Uterus (tissue), 2 donors: ENCODE data around the gene HOXD4.

Experiments
- CTCF ChIP-seq, 4 experiments: fragments of 200-600 bp in 2 of 4; fragments of 450-650 bp in 2 of 4; sonication (generic) in 2 of 4; IDR thresholded peaks; one replicate each; pipeline ENCODE4 v1.5.1; 2016 to 2019; ENCODE audit warnings: antibody characterized with exemption in 4 of 4, mild to moderate bottlenecking in 2 of 4, moderate library complexity in 1 of 4
- POLR2A ChIP-seq, 2 donors: fragments of 450-650 bp; IDR thresholded peaks; one replicate each; pipeline ENCODE4 v1.6.1; 2016; ENCODE audit warnings: antibody characterized with exemption in 2 of 2, mild to moderate bottlenecking in 1 of 2, moderate library complexity in 1 of 2

GRCh38 chr2:176131848-176132158 lies 19.5 kb upstream of the HOXD4 start:
- TF ChIP-seq CTCF (IDR thresholded peaks at IDR 0.05) (no peak), POLR2A (IDR thresholded peaks at IDR 0.05) (no peak)
